Body of pancreas (tissue), 4 donors: ENCODE measurements around the gene ANKRD55.

ENCODE experiments used
- POLR2A ChIP-seq, 3 donors: fragments of 450-650 bp; IDR thresholded peaks; one replicate each; pipeline ENCODE4 v1.6.1; 2016; ENCODE audit warnings: antibody characterized with exemption in 3 of 3, mild to moderate bottlenecking in 2 of 3
- TF ChIP-seq, protein P1 (sequence below), 7 experiments: fragments of 450-650 bp in 4 of 7; fragments of 200-600 bp in 3 of 7; sonication (generic) in 3 of 7; IDR thresholded peaks; one replicate each; pipeline ENCODE4 v1.5.1; 2016 to 2019; ENCODE audit warnings: antibody characterized with exemption in 7 of 7

DNA sequence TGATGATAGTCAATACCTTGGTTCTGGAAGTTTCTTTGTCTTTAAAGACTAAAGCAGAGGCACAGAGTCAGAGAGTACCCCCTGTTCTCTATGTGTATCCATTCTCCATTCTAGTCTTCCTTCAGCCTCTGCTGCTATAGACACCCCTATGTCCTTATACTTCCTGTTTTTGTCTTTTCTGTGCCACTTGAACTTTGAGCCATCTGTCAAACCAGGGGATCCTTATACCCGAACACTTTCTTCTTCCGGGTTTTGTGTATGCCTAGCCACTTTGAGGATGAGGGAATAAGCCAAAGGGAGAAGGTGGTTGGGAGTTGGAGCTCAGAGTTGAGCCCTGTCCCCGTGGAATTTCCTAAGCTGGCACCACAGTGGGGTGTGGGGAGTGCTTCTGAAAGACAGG lies 177.3 kb downstream of the ANKRD55 start:
- no peak for TF ChIP-seq POLR2A (IDR thresholded peaks at IDR 0.05)
- TF ChIP-seq, protein P1, sequence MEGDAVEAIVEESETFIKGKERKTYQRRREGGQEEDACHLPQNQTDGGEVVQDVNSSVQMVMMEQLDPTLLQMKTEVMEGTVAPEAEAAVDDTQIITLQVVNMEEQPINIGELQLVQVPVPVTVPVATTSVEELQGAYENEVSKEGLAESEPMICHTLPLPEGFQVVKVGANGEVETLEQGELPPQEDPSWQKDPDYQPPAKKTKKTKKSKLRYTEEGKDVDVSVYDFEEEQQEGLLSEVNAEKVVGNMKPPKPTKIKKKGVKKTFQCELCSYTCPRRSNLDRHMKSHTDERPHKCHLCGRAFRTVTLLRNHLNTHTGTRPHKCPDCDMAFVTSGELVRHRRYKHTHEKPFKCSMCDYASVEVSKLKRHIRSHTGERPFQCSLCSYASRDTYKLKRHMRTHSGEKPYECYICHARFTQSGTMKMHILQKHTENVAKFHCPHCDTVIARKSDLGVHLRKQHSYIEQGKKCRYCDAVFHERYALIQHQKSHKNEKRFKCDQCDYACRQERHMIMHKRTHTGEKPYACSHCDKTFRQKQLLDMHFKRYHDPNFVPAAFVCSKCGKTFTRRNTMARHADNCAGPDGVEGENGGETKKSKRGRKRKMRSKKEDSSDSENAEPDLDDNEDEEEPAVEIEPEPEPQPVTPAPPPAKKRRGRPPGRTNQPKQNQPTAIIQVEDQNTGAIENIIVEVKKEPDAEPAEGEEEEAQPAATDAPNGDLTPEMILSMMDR (IDR thresholded peaks at IDR 0.05), result no peak
